ENCODE results near the gene ZNF649.

ZNF649 gene

GRCh38 chr19:51887522-51888498 lies 17.0 kb downstream of the ZNF649 start, which contains the start of gene ZNF577:
Gene ZNF577 (minus strand): TSS chr19:51887951. CDS start chr19:51880382, 7,569 bp downstream.
- peak; percentile 40 to 66 (median 49) for DNase-seq (ENCODE audit: low read depth in 2 of 3, low spot score in 1 of 3)

- no peak for DNase-seq (ENCODE audit: low read depth in 2 of 3, low spot score in 1 of 3)
These were observed 20.1 kb downstream of the ZNF649 start for GRCh38 chr19:51884713-51885112.

GRCh38 chr19:51882518-51882917 lies 22.3 kb downstream of the ZNF649 start:
- DNase-seq (ENCODE audit: low read depth in 2 of 3, low spot score in 1 of 3): no peak

GRCh38 chr19:51873097-51873496 lies 31.7 kb downstream of the ZNF649 start:
- DNase-seq (ENCODE audit: low read depth in 2 of 3, low spot score in 1 of 3): no peak

- DNase-seq (ENCODE audit: low read depth in 2 of 3, low spot score in 1 of 3): no peak
These were observed 42.8 kb downstream of the ZNF649 start for GRCh38 chr19:51861870-51862622.
